ENCODE data around the gene ANKZF1. TPM values are rescaled to one million over a fixed set of nuclear protein-coding genes. Genes with fewer than 3 reads are reported as not detected.

Gene ANKZF1
- total and polyA plus RNA-seq, 2 of the 8 experiments (the other 6 are each of a cell fraction or from before 2014, with no cell fraction given): 32.5 to 50.1 TPM

GRCh38 chr2:219197388-219197787 is 32.2 kb upstream of the ANKZF1 start:
- Histone ChIP-seq H3K36me3 (ENCODE audit: control insufficient read depth in 2 of 4, insufficient read depth in 4 of 4, low read length in 3 of 4) (no peaks in the 10 kb centered on the region), H4K20me1 (replicated peaks in 1 of 2; ENCODE audit: control insufficient read depth in 1 of 2, insufficient read depth in 2 of 2, low read length in 2 of 2) (no peaks in the 10 kb centered on the region), H3K79me2 (ENCODE audit: control insufficient read depth in 1 of 2, insufficient read depth in 2 of 2, low read length in 2 of 2) (no peaks in the 10 kb centered on the region), H2BK5ac (ENCODE audit: low read depth, low read length) (no peak overlapping the region), H4K8ac (ENCODE audit: extremely low read depth, insufficient read depth, low read length) (no peak overlapping the region), H4K91ac (replicated peaks; ENCODE audit: insufficient read length, low read length) (no peak overlapping the region), H3K27me3 (replicated peaks in 1 of 4; ENCODE audit: control insufficient read depth in 3 of 4, extremely low read depth in 1 of 4, insufficient read depth in 3 of 4, low read length in 3 of 4) (no peaks in the 10 kb centered on the region), H3K4ac (replicated peaks; ENCODE audit: insufficient read length, low read depth, low read length) (no peak overlapping the region), H3K23me2 (ENCODE audit: low read depth, low read length) (no peaks in the 10 kb centered on the region), H3K79me1 (ENCODE audit: low read depth, low read length) (no peaks in the 10 kb centered on the region), H2BK12ac (ENCODE audit: low read depth, low read length) (no peak overlapping the region), H2BK20ac (ENCODE audit: low read length) (no peak overlapping the region), H3K4me2 (ENCODE audit: insufficient read depth in 1 of 2, low read depth in 2 of 2, low read length in 2 of 2) (no peak overlapping the region), H4K5ac (ENCODE audit: insufficient read length, low read depth, low read length) (no peak overlapping the region), H3K4me3 (ENCODE audit: extremely low read depth in 1 of 4, insufficient read depth in 2 of 4, low read depth in 3 of 4, low read length in 4 of 4) (no peak overlapping the region), H3K23ac (ENCODE audit: insufficient read length) (no peak overlapping the region), H3K14ac (ENCODE audit: insufficient read length) (no peak overlapping the region), H2BK120ac (replicated peaks; ENCODE audit: low read depth, low read length) (no peak overlapping the region), H2AFZ (ENCODE audit: low read length) (no peak overlapping the region), H3K56ac (replicated peaks; ENCODE audit: insufficient read length, low read depth, low read length) (no peak overlapping the region), H3K4me1 (replicated peaks in 1 of 4; ENCODE audit: control insufficient read depth in 3 of 4, insufficient read depth in 4 of 4, low read length in 3 of 4) (no peaks in the 10 kb centered on the region), H2AK5ac (ENCODE audit: low read depth, low read length) (no peak overlapping the region), H3K9ac (replicated peaks in 1 of 4; ENCODE audit: extremely low read depth in 1 of 4, low read depth in 3 of 4, low read length in 3 of 4) (no peak overlapping the region), H3K27ac (ENCODE audit: low read depth, low read length) (no peak overlapping the region), H3K18ac (ENCODE audit: extremely low read depth, low read length) (no peak overlapping the region), H3K9me3 (ENCODE audit: insufficient read depth in 2 of 2, low read depth in 1 of 2, low read length in 1 of 2) (no peaks in the 10 kb centered on the region), H2BK15ac (ENCODE audit: low read length) (no peak overlapping the region)
- 92% methylated on average over 1 of the region's 1 CpG; no CpG with 5 or more reads in 1 of the 2 experiments for WGBS, 2 experiments (ENCODE audit: extremely low coverage in 1 of 2, insufficient coverage in 1 of 2, insufficient read length in 1 of 2, insufficient replicate concordance in 2 of 2, low coverage in 1 of 2, low lambda C conversion rate in 2 of 2, missing lambda C conversion rate in 1 of 2)
- no peak for DNase-seq (ENCODE audit: low read depth in 1 of 2, low spot score in 2 of 2)
- CTCF ChIA-PET (ENCODE audit: partially characterized antibody): interaction anchor here (0.8 to 0.9 kb wide), 3 partner anchors 8 to 101 kb away, joined by 3 to 4 read pairs (median 3); no protein-coding TSS in a partner anchor
- TF ChIP-seq YY1 (IDR thresholded peaks at IDR 0.05; ENCODE audit: low read depth, low read length): no peak
- POLR2A ChIA-PET (ENCODE audit: partially characterized antibody): interaction anchor here (1.6 to 2.1 kb wide), 2 partner anchors 9 to 20 kb away, joined by 4 to 7 read pairs; partner anchors contain the start of gene ZFAND2B
- FAIRE-seq: no peak
